MM.1S (cell line): ENCODE results near the gene ABCC6.

Source experiments
- DNase-seq: peaks from one replicate; pipeline ENCODE4 v3.0.0-alpha.2; 2015
- H2AFZ ChIP-seq: fragments of 300-600 bp; sonication (generic); 2 replicates; pipeline ENCODE4 v1.6.0; 2016; ENCODE audit warnings: antibody characterized with exemption, low read length
- H3F3A ChIP-seq: fragments of 300-600 bp; sonication (generic); 2 replicates; pipeline ENCODE4 v1.6.1; 2016; ENCODE audit warnings: mild to moderate bottlenecking, antibody characterized with exemption, low read length, moderate library complexity, mixed read lengths; ENCODE audit not compliant: insufficient read depth
- H3K27ac ChIP-seq: fragments of 300-600 bp; sonication (generic); 2 replicates; pipeline ENCODE4 v1.5.1; 2016; ENCODE audit warnings: mild to moderate bottlenecking, low read length
- H3K27me3 ChIP-seq: fragments of 300-600 bp; sonication (generic); replicated peaks from 2 replicates; pipeline ENCODE4 v1.6.0; 2016; ENCODE audit warnings: low read length; ENCODE audit not compliant: insufficient read depth
- H3K36me3 ChIP-seq: fragments of 300-600 bp; sonication (generic); replicated peaks from 2 replicates; pipeline ENCODE4 v1.6.1; 2016; ENCODE audit warnings: mild to moderate bottlenecking, low read length, mixed read lengths; ENCODE audit not compliant: insufficient read depth
- H3K4me1 ChIP-seq: fragments of 300-600 bp; sonication (generic); 2 replicates; pipeline ENCODE4 v1.6.1; 2016; ENCODE audit warnings: low read length, mixed read lengths
- H3K4me2 ChIP-seq: fragments of 300-600 bp; sonication (generic); 2 replicates; pipeline ENCODE4 v1.6.0; 2016; ENCODE audit warnings: low read depth, low read length
- H3K4me3 ChIP-seq: fragments of 300-600 bp; sonication (generic); 2 replicates; pipeline ENCODE4 v1.5.1; 2016; ENCODE audit warnings: low read length, mixed read lengths
- H3K79me2 ChIP-seq: fragments of 300-600 bp; sonication (generic); 2 replicates; pipeline ENCODE4 v1.6.1; 2016; ENCODE audit warnings: mixed run types, low read length, mixed read lengths
- H3K9ac ChIP-seq: fragments of 300-600 bp; sonication (generic); 2 replicates; pipeline ENCODE4 v1.6.1; 2016; ENCODE audit warnings: low read length, mixed read lengths
- H3K9me2 ChIP-seq: fragments of 300-600 bp; sonication (generic); replicated peaks from 2 replicates; pipeline ENCODE4 v1.6.1; 2016; ENCODE audit warnings: mild to moderate bottlenecking, low read length, mixed read lengths; ENCODE audit not compliant: insufficient read depth
- H3K9me3 ChIP-seq: fragments of 300-600 bp; sonication (generic); replicated peaks from 2 replicates; pipeline ENCODE4 v1.6.1; 2016; ENCODE audit warnings: mild to moderate bottlenecking, low read length, mixed read lengths; ENCODE audit not compliant: insufficient read depth
- H4K20me1 ChIP-seq: fragments of 300-600 bp; sonication (generic); 2 replicates; pipeline ENCODE4 v1.6.1; 2016; ENCODE audit warnings: mild to moderate bottlenecking, low read length, moderate library complexity, mixed read lengths; ENCODE audit not compliant: insufficient read depth
- CTCF ChIP-seq: fragments of 300-600 bp; sonication (generic); IDR thresholded peaks from 2 replicates; pipeline ENCODE4 v1.5.1; 2016; ENCODE audit warnings: antibody characterized with exemption, low read length, mixed read lengths
- EZH2 ChIP-seq: fragments of 300-600 bp; sonication (generic); optimal IDR thresholded peaks from 2 replicates; pipeline ENCODE3; 2017; ENCODE audit warnings: low read depth, mild to moderate bottlenecking, antibody characterized with exemption, low read length, mixed read lengths
- EZH2phosphoT487 ChIP-seq: fragments of 300-600 bp; sonication (generic); IDR thresholded peaks from 2 replicates; pipeline ENCODE4 v1.6.1; 2018; ENCODE audit warnings: antibody characterized with exemption, low read length

Gene ABCC6

DNA sequence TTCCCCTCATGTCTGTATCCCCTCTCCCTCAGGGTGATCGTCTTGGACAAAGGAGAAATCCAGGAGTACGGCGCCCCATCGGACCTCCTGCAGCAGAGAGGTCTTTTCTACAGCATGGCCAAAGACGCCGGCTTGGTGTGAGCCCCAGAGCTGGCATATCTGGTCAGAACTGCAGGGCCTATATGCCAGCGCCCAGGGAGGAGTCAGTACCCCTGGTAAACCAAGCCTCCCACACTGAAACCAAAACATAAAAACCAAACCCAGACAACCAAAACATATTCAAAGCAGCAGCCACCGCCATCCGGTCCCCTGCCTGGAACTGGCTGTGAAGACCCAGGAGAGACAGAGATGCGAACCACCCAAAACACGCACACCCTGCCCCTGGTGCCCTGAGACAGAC, 82.2 kb downstream of the ABCC6 start:
- no peak overlapping the region for H3K9ac ChIP-seq
- DNase-seq = no peak
- H4K20me1 ChIP-seq = no peaks in the 10 kb centered on the region
- H3K9me3 ChIP-seq = no peaks in the 10 kb centered on the region
- 0 out of 2 replicates have a peak, but pooled peaks cover 6% of the 10 kb centered on the region for H3K36me3 ChIP-seq
- H3K9me2 ChIP-seq = no peaks in the 10 kb centered on the region
- no peaks in the 10 kb centered on the region for H3K4me1 ChIP-seq
- TF ChIP-seq EZH2 = no peak
- TF ChIP-seq CTCF = no peak
- TF ChIP-seq EZH2phosphoT487 = no peak
- H3K4me3 ChIP-seq = no peak overlapping the region
- no peak overlapping the region for H3K4me2 ChIP-seq
- no peak overlapping the region for H2AFZ ChIP-seq
- no peaks in the 10 kb centered on the region for H3K79me2 ChIP-seq
- H3K27ac ChIP-seq = no peak overlapping the region
- H3K27me3 ChIP-seq = no peaks in the 10 kb centered on the region
- no peaks in the 10 kb centered on the region for H3F3A ChIP-seq

- Histone ChIP-seq H3K4me2 (no peak overlapping the region), H3K9me2 (no peaks in the 10 kb centered on the region), H3K9me3 (no peaks in the 10 kb centered on the region), H3K4me3 (no peak overlapping the region), H3K36me3 (0 out of 2 replicates have a peak, but pooled peaks cover 6% of the 10 kb centered on the region), H3K4me1 (no peaks in the 10 kb centered on the region), H3K27me3 (no peaks in the 10 kb centered on the region), H3K9ac (no peak overlapping the region), H2AFZ (no peak overlapping the region), H3K27ac (no peak overlapping the region), H3F3A (no peaks in the 10 kb centered on the region), H3K79me2 (no peaks in the 10 kb centered on the region), H4K20me1 (no peaks in the 10 kb centered on the region)
- TF ChIP-seq EZH2phosphoT487 = no peak
- no peak for TF ChIP-seq CTCF
- TF ChIP-seq EZH2 = no peak
- no peak for DNase-seq
Measured at GRCh38 chr16:16140537-16140936, 82.8 kb downstream of the ABCC6 start.

- Histone ChIP-seq H3K4me2 (no peak overlapping the region), H3K36me3 (0 out of 2 replicates have a peak, but pooled peaks cover 6% of the 10 kb centered on the region), H3K79me2 (no peaks in the 10 kb centered on the region), H3F3A (no peaks in the 10 kb centered on the region), H3K4me3 (no peak overlapping the region), H3K9me2 (no peaks in the 10 kb centered on the region), H4K20me1 (no peaks in the 10 kb centered on the region), H3K4me1 (no peaks in the 10 kb centered on the region), H3K27me3 (no peaks in the 10 kb centered on the region), H3K27ac (no peak overlapping the region), H2AFZ (no peak overlapping the region), H3K9me3 (no peaks in the 10 kb centered on the region), H3K9ac (no peak overlapping the region)
- TF ChIP-seq EZH2phosphoT487 = no peak
- no peak for TF ChIP-seq EZH2
- TF ChIP-seq CTCF = no peak
- no peak for DNase-seq
Measured at GRCh38 chr16:16139806-16140205, 83.5 kb downstream of the ABCC6 start.
